Endothelial cell of umbilical vein (primary cell): ENCODE measurements around the gene LRRK1. TPM values are rescaled to one million over a fixed set of nuclear protein-coding genes. Genes with fewer than 3 reads are reported as not detected.

Source experiments
- BruUV-seq: library from RNA; stranded (reverse); fragments of 400-500 nt; replicated peaks from 2 replicates; lab custom pipeline; 2021; lab: Mats Ljungman, UMichigan
- CTCF ChIA-PET: fragments of 300-600, 350-600 bp; sonication (Branson Sonifier 250); formaldehyde crosslinking; loops from one replicate; lab custom pipeline; 2021; ENCODE audit warnings: antibody characterized with exemption, inconsistent platforms; lab: Charles Lee
- POLR2A ChIA-PET: fragments of 300-600, 350-600 bp; sonication (Branson Sonifier 250); formaldehyde crosslinking; loops from one replicate; lab custom pipeline; 2021; ENCODE audit warnings: antibody characterized with exemption, inconsistent platforms; lab: Charles Lee
- DNase-seq: peaks from one replicate; pipeline ENCODE4 v3.0.0-alpha.2; 2011; ENCODE audit warnings: low read depth, low spot score
- FAIRE-seq: peaks from 2 replicates; lab custom pipeline; 2011; peaks lifted over from hg19 to GRCh38; lab: Jason Lieb, UNC
- H2AFZ ChIP-seq: 2 replicates; pipeline ENCODE4 v1.6.0; 2012; ENCODE audit warnings: low read depth, low read length, control low read depth, inconsistent platforms
- H3K27ac ChIP-seq: 2 replicates; pipeline ENCODE4 v1.5.1; 2011; ENCODE audit warnings: low read depth, mild to moderate bottlenecking, control low read depth, low read length, moderate library complexity; ENCODE audit not compliant: insufficient read depth
- H3K27me3 ChIP-seq, 2 experiments: 2 replicates each; pipeline versions ENCODE4 v1.6.0 to v1.6.1; 2011; ENCODE audit warnings: low read length in 2 of 2, mixed read lengths in 1 of 2; ENCODE audit not compliant: control insufficient read depth in 2 of 2, insufficient read depth in 2 of 2
- H3K36me3 ChIP-seq, 2 experiments: 2 replicates in 1 of 2; 3 replicates in 1 of 2; pipeline ENCODE4 v1.5.1; 2011; ENCODE audit warnings: low read length in 2 of 2, mild to moderate bottlenecking in 1 of 2, moderate library complexity in 1 of 2; ENCODE audit not compliant: control insufficient read depth in 2 of 2, insufficient read depth in 2 of 2; ENCODE audit errors: extremely low read depth in 1 of 2
- H3K4me1 ChIP-seq: 3 replicates; pipeline ENCODE4 v1.5.1; 2011; ENCODE audit warnings: mild to moderate bottlenecking, low read length; ENCODE audit not compliant: control insufficient read depth, insufficient read depth; ENCODE audit errors: extremely low read depth
- H3K4me2 ChIP-seq: 2 replicates; pipeline ENCODE4 v1.6.1; 2011; ENCODE audit warnings: low read length, control low read depth, mixed read lengths; ENCODE audit not compliant: insufficient read depth
- H3K4me3 ChIP-seq, 3 experiments: fragments of 200-600 bp in 1 of 3; sonication (generic), shearing (Covaris generic) in 1 of 3; replicated peaks in 1 of 3; 2 replicates each; pipeline ENCODE4 v1.5.1; 2011 to 2016; ENCODE audit warnings: control low read depth in 3 of 3, low read length in 3 of 3, mild to moderate bottlenecking in 2 of 3, inconsistent platforms in 1 of 3, low read depth in 1 of 3, moderate library complexity in 1 of 3; ENCODE audit not compliant: insufficient read depth in 1 of 3
- H3K79me2 ChIP-seq: 2 replicates; pipeline ENCODE4 v1.6.0; 2012; ENCODE audit warnings: low read length, inconsistent platforms; ENCODE audit not compliant: control insufficient read depth, insufficient read depth
- H3K9ac ChIP-seq: replicated peaks from 2 replicates; pipeline ENCODE3; 2011; ENCODE audit warnings: low read length, control low read depth; ENCODE audit not compliant: insufficient read depth; ENCODE audit errors: extremely low read depth
- H3K9me1 ChIP-seq: replicated peaks from 3 replicates; pipeline ENCODE4 v1.6.0; 2011; ENCODE audit warnings: mild to moderate bottlenecking, low read length; ENCODE audit not compliant: control insufficient read depth, insufficient read depth; ENCODE audit errors: extremely low read depth
- H3K9me3 ChIP-seq: replicated peaks from 2 replicates; pipeline ENCODE4 v1.5.1; 2012; ENCODE audit warnings: low read length, inconsistent platforms; ENCODE audit not compliant: control insufficient read depth, insufficient read depth
- H4K20me1 ChIP-seq: replicated peaks from 2 replicates; pipeline ENCODE3; 2011; ENCODE audit warnings: mild to moderate bottlenecking, low read length; ENCODE audit not compliant: control insufficient read depth, insufficient read depth; ENCODE audit errors: extremely low read depth
- CTCF ChIP-seq, 2 donors: IDR thresholded peaks; 1 replicate in 1 of 2; 2 replicates in 1 of 2; pipeline ENCODE4 v1.5.1; 2011; ENCODE audit warnings: low read length in 2 of 2, mild to moderate bottlenecking in 2 of 2, moderate library complexity in 2 of 2, control low read depth in 1 of 2, inconsistent platforms in 1 of 2, low read depth in 1 of 2; ENCODE audit not compliant: insufficient read depth in 1 of 2; ENCODE audit errors: extremely low read depth in 1 of 2
- EZH2 ChIP-seq: IDR thresholded peaks from 2 replicates; pipeline ENCODE4 v1.6.1; 2012; ENCODE audit warnings: borderline replicate concordance, low read depth, mild to moderate bottlenecking, moderate library complexity, low read length, inconsistent platforms; ENCODE audit not compliant: severe bottlenecking
- FOS ChIP-seq: IDR thresholded peaks from 2 replicates; pipeline ENCODE4 v1.6.1; 2011; ENCODE audit warnings: mild to moderate bottlenecking, low read length, moderate library complexity, borderline replicate concordance; ENCODE audit not compliant: insufficient read depth
- GATA2 ChIP-seq: IDR thresholded peaks from 2 replicates; pipeline ENCODE4 v1.7.0; 2011; ENCODE audit warnings: low read depth, mild to moderate bottlenecking, moderate library complexity, mixed read lengths, low read length; ENCODE audit not compliant: insufficient read length, insufficient read depth
- JUN ChIP-seq: IDR thresholded peaks from 2 replicates; pipeline ENCODE4 v1.6.1; 2011; ENCODE audit warnings: borderline replicate concordance, low read depth; ENCODE audit not compliant: insufficient read length, insufficient read depth
- MYC ChIP-seq: IDR thresholded peaks from one replicate; pipeline ENCODE4 v1.6.1; 2011; ENCODE audit warnings: mild to moderate bottlenecking, low read depth, low read length
- POLR2A ChIP-seq: IDR thresholded peaks from 2 replicates; pipeline ENCODE4 v1.6.1; 2012; ENCODE audit warnings: low read depth, mild to moderate bottlenecking, control low read depth, low read length
- POLR2AphosphoS5 ChIP-seq: IDR thresholded peaks from 2 replicates; pipeline ENCODE4 v1.6.1; 2012; ENCODE audit warnings: low read depth, mild to moderate bottlenecking, control low read depth, low read length, moderate library complexity; ENCODE audit not compliant: insufficient read depth
- dilution Hi-C: fragments of 300-500 bp; cut with MboI; formaldehyde crosslinking; loops from one replicate; pipeline ENCODE4 v1.15.0; 2019; ENCODE audit warnings: low sequenced_read_pairs; ENCODE audit not compliant: extremely low pct_ligation_motif_present
- intact Hi-C: fragments of 100-400 bp; cut with micrococcal nuclease; formaldehyde crosslinking; loops from one replicate; pipeline ENCODE4 v1.10.0; 2022
- polyA plus RNA-seq, 4 experiments: library from polyadenylated mRNA; depleted of rRNA in 3 of 4; stranded (reverse) in 3 of 4; unstranded in 1 of 4; fragments of >200 nt; gene quantifications; 2 replicates each; pipeline versions ENCODE4 v1.2.1 to v1.2.3, GENCODE V29; 2011 to 2012; ENCODE audit warnings: missing spikeins in 1 of 4
- total RNA-seq: library from RNA; stranded (reverse); gene quantifications from 2 replicates; pipeline ENCODE4 v1.2.3, GENCODE V29; 2021
- TF ChIP-seq, protein P1 (sequence below): IDR thresholded peaks from 2 replicates; pipeline ENCODE4 v1.6.1; 2011; ENCODE audit not compliant: insufficient read depth, insufficient read length

LRRK1 gene
- total and polyA plus RNA-seq, 2 donors (not counting 3 experiments of a cell fraction or from before 2014, with no cell fraction given) = 11.0 to 22.1 TPM

DNA sequence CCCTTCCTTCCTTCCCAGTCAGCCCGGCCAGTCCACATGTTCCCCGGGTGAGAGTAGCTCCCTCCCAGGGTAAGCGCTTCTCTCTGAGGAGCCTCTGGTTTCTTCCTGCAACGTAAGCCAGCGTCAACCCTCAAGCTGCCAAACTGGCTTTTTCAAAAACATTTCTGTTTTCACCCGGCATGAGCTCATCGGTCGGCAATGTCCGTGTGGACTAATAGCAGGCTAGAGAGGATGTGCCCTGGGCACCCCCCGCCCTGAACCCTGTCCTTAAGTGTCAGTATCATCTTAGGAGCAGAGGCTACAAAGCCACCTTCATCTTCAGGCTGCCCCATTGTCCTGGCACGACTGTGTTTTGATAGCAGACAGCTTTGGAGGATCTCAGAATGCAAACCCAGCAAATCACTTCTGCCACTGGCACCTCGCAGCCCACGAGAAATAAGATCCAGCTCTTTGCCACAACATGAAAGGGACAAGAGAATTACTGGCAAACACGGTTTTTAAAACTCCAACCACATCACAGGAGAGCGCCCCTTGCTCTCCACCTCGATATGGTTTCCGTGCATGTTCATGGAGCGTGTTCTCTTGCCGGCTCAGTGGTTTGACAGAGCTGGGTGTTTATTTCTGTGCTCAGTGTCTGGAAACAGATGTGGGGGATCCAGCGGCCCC lies 29.6 kb upstream of the LRRK1 start:
- Histone ChIP-seq H4K20me1 (no peaks in the 10 kb centered on the region), H3K4me1 (peaks cover 35% of the 10 kb centered on the region), H3K9me1 (no peaks in the 10 kb centered on the region), H3K27me3 (no peaks in the 10 kb centered on the region), H3K79me2 (no peaks in the 10 kb centered on the region), H3K4me2 (peak overlapping the region; percentile 47), H3K4me3 (peak overlapping the region in 1 of 3 experiments; percentile 3), H3K9me3 (no peaks in the 10 kb centered on the region), H3K36me3 (no peaks in the 10 kb centered on the region), H3K9ac (peak overlapping the region; percentile 46), H2AFZ (peak overlapping the region; percentile 74), H3K27ac (peak overlapping the region; percentile 43)
- FAIRE-seq (peak; percentile 89), DNase-seq (peak; percentile 85)
- ChIA-PET CTCF (interaction anchor here (0.5 to 3.0 kb wide), 13 partner anchors 9 to 227 kb away, joined by 3 to 17 read pairs (median 5); partner anchors contain the start of genes ALDH1A3 and LRRK1), POLR2A (interaction anchor here (1.0 kb wide), 1 partner anchor 29 kb away, joined by 4 read pairs; no protein-coding TSS in a partner anchor)
- dilution Hi-C loops (no loop called here), intact Hi-C loops (loop anchor here (1.0 kb wide), 3 partner anchors 13 to 168 kb away; no protein-coding TSS in a partner anchor)
- TF ChIP-seq POLR2A = peak; percentile 50
- TF ChIP-seq FOS = peak; percentile 27
- TF ChIP-seq POLR2AphosphoS5 = no peak
- TF ChIP-seq, protein P1, sequence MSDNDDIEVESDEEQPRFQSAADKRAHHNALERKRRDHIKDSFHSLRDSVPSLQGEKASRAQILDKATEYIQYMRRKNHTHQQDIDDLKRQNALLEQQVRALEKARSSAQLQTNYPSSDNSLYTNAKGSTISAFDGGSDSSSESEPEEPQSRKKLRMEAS = no peak
- TF ChIP-seq JUN = peak; percentile 57
- BruUV-seq = TSS peak; percentile 92

DNA sequence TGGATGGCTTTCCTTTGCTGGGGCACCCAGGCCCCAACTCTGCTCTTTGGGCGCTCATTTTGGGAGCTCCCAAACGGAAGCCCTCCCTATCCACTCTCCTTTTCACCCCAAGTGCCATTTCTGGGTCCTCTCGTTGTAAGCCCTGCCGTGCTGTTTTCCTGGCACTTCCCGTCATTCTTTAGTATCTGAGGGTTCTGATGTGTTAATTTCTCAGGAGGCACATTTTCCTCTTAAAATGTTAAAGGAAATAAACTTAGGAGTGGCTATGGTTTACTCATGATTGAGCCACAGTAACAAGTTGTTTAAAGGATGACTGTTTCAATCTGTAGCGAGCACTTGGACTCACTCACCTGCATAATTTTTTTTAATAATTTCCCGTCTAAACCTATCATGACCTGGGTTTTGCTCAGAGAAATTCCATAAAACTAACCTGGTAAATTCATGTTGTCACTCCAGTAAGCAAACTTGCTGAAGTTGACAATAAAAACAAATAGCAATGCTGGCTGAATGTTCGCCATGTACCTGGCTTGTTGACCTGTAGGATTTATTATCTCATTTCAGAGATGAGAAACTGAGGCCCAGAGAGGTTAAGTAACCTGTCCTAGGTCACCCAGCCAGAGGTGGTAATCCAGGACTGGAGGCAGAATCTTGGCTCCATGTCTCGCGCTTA lies 29.0 kb upstream of the LRRK1 start:
- no peak for TF ChIP-seq EZH2
- TF ChIP-seq, protein P1 = no peak
- TF ChIP-seq JUN = no peak
- TF ChIP-seq POLR2AphosphoS5 = no peak
- no peak for TF ChIP-seq FOS
- no peak for TF ChIP-seq CTCF (IDR thresholded peaks at IDR 0.05; ENCODE audit: extremely low read depth in 1 of 2, insufficient read depth in 1 of 2, low read depth in 1 of 2, low read length in 2 of 2)
- no peak for TF ChIP-seq MYC
- no peak for TF ChIP-seq POLR2A
- no peak for TF ChIP-seq GATA2
- H3K4me2 ChIP-seq = no peak overlapping the region
- peak; percentile 40 for DNase-seq
- ChIA-PET POLR2A (no interaction called here), CTCF (interaction anchor here (1.0 to 3.0 kb wide), 9 partner anchors 8 to 227 kb away, joined by 3 to 17 read pairs (median 5); partner anchors contain the start of genes ALDH1A3 and LRRK1)
- H3K79me2 ChIP-seq = no peaks in the 10 kb centered on the region
- no peak overlapping the region for H3K4me3 ChIP-seq
- BruUV-seq = no TSS peak
- H3K9me1 ChIP-seq = no peaks in the 10 kb centered on the region
- dilution Hi-C loops = no loop called here
- H4K20me1 ChIP-seq = no peaks in the 10 kb centered on the region
- no peaks in the 10 kb centered on the region for H3K27me3 ChIP-seq
- no peaks in the 10 kb centered on the region for H3K36me3 ChIP-seq
- intact Hi-C loops = no loop called here
- peak overlapping the region; percentile 43 for H3K27ac ChIP-seq
- peaks cover 35% of the 10 kb centered on the region for H3K4me1 ChIP-seq
- peak overlapping the region; percentile 74 for H2AFZ ChIP-seq
- H3K9ac ChIP-seq = peak overlapping the region; percentile 46
- peak; percentile 4 for FAIRE-seq
- H3K9me3 ChIP-seq = no peaks in the 10 kb centered on the region
